A673 (cell line): Measurements from ENCODE around the gene MSI2. TPM values are rescaled to one million over a fixed set of nuclear protein-coding genes. Genes with fewer than 3 reads are reported as not detected.
A peak's percentile ranks its signal among the peaks of the same experiment; 100 is the strongest.

Experiments
- BruUV-seq: library from RNA; stranded (reverse); fragments of 400-500 nt; replicated peaks from 2 replicates; lab custom pipeline; 2021; lab: Mats Ljungman, UMichigan
- CTCF ChIA-PET: fragments of 300-600 bp; sonication (Branson Sonifier 250); formaldehyde crosslinking; loops from one replicate; lab custom pipeline; 2022; ENCODE audit warnings: antibody characterized with exemption; lab: Charles Lee
- POLR2A ChIA-PET: fragments of 300-600 bp; sonication (Branson Sonifier 250); formaldehyde crosslinking; loops from one replicate; lab custom pipeline; 2022; ENCODE audit warnings: antibody characterized with exemption; ENCODE audit not compliant: low non-redundant PET; lab: Charles Lee
- DNase-seq: peaks from one replicate; pipeline ENCODE4 v3.0.0-alpha.2; 2015; ENCODE audit warnings: low spot score
- H3K27ac ChIP-seq: fragments of 200-600 bp; sonication (generic); 2 replicates; pipeline ENCODE4 v1.5.1; 2016; ENCODE audit warnings: mixed run types, low read depth, mild to moderate bottlenecking, mixed read lengths, antibody characterized with exemption, low read length; ENCODE audit not compliant: poor library complexity, severe bottlenecking
- H3K27me3 ChIP-seq: fragments of 200-600 bp; sonication (generic); replicated peaks from 2 replicates; pipeline ENCODE4 v1.6.1; 2017; ENCODE audit warnings: mixed run types, low read depth, mild to moderate bottlenecking, mixed read lengths, antibody characterized with exemption, low read length; ENCODE audit not compliant: insufficient read depth, poor library complexity
- H3K36me3 ChIP-seq: fragments of 200-600 bp; sonication (generic); 2 replicates; pipeline ENCODE4 v1.6.1; 2016; ENCODE audit warnings: mixed run types, mild to moderate bottlenecking, mixed read lengths, antibody characterized with exemption, low read length; ENCODE audit not compliant: insufficient read depth, poor library complexity, severe bottlenecking
- H3K4me1 ChIP-seq: fragments of 200-600 bp; sonication (generic); 2 replicates; pipeline ENCODE4 v1.6.1; 2017; ENCODE audit warnings: mixed run types, mild to moderate bottlenecking, mixed read lengths, antibody characterized with exemption, low read length; ENCODE audit not compliant: insufficient read depth, poor library complexity, severe bottlenecking
- H3K4me3 ChIP-seq: fragments of 200-600 bp; sonication (generic); 2 replicates; pipeline ENCODE4 v1.5.1; 2016; ENCODE audit warnings: low read depth, mixed run types, mild to moderate bottlenecking, mixed read lengths, low read length; ENCODE audit not compliant: poor library complexity, severe bottlenecking
- H3K9me3 ChIP-seq: fragments of 200-600 bp; sonication (generic); 2 replicates; pipeline ENCODE4 v1.6.1; 2016; ENCODE audit warnings: mixed run types, low read depth, mild to moderate bottlenecking, mixed read lengths, antibody characterized with exemption, low read length; ENCODE audit not compliant: poor library complexity, severe bottlenecking
- EZH2 ChIP-seq: fragments of 200-600 bp; sonication (generic); IDR thresholded peaks from 2 replicates; pipeline ENCODE4 v1.6.1; 2017; ENCODE audit warnings: borderline replicate concordance, low read depth, mild to moderate bottlenecking, mixed read lengths, antibody characterized with exemption, low read length; ENCODE audit not compliant: poor library complexity, severe bottlenecking
- intact Hi-C: fragments of 100-400 bp; cut with micrococcal nuclease; formaldehyde crosslinking; loops from one replicate; pipeline ENCODE4 v1.10.0; 2022; ENCODE audit not compliant: unreplicated experiment
- total RNA-seq: library from RNA; stranded (reverse); gene quantifications from 2 replicates; pipeline ENCODE4 v1.2.3, GENCODE V29; 2021
- TF ChIP-seq, protein P1 (sequence below): fragments of 300-800, 200-600 bp; sonication (generic); conservative IDR thresholded peaks from 2 replicates; pipeline ENCODE4 v1.5.1; 2017; ENCODE audit warnings: low read depth, mild to moderate bottlenecking, antibody characterized with exemption, low read length, moderate library complexity, mixed read lengths

The MSI2 gene
- total RNA-seq, 1 experiment from 2014 or later: 108 TPM

DNA sequence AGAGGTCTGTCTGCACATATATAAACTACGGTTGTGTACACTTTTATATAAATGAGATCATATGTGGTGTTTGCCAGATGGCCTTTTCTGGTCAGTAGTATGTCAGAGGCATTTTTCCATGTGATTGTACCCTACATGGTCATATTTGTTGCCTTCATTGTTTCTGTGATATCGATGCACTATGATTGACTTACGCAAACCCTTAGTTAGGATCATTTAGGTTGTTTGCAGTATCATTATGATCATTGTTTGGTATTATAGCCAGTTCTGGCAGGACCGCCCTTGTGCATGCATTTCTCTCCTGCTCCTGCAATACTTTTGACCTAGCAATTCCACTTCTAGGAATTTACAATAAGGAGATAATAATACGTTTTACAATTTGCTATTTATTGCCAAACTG lies 169.1 kb downstream of the MSI2 start:
- H3K4me3 ChIP-seq: no peak overlapping the region
- TF ChIP-seq EZH2: no peak
- TF ChIP-seq, protein P1, sequence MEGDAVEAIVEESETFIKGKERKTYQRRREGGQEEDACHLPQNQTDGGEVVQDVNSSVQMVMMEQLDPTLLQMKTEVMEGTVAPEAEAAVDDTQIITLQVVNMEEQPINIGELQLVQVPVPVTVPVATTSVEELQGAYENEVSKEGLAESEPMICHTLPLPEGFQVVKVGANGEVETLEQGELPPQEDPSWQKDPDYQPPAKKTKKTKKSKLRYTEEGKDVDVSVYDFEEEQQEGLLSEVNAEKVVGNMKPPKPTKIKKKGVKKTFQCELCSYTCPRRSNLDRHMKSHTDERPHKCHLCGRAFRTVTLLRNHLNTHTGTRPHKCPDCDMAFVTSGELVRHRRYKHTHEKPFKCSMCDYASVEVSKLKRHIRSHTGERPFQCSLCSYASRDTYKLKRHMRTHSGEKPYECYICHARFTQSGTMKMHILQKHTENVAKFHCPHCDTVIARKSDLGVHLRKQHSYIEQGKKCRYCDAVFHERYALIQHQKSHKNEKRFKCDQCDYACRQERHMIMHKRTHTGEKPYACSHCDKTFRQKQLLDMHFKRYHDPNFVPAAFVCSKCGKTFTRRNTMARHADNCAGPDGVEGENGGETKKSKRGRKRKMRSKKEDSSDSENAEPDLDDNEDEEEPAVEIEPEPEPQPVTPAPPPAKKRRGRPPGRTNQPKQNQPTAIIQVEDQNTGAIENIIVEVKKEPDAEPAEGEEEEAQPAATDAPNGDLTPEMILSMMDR: no peak
- H3K27ac ChIP-seq: peak overlapping the region; percentile 77
- no peaks in the 10 kb centered on the region for H3K9me3 ChIP-seq
- DNase-seq: no peak
- peaks cover 59% of the 10 kb centered on the region for H3K4me1 ChIP-seq
- BruUV-seq: no TSS peak
- intact Hi-C loops: loop anchor here (10.0 kb wide), 2 partner anchors 119 to 389 kb away; no protein-coding TSS in a partner anchor
- ChIA-PET CTCF (no interaction called here), POLR2A (no interaction called here)
- no peaks in the 10 kb centered on the region for H3K36me3 ChIP-seq
- H3K27me3 ChIP-seq: no peaks in the 10 kb centered on the region

DNA sequence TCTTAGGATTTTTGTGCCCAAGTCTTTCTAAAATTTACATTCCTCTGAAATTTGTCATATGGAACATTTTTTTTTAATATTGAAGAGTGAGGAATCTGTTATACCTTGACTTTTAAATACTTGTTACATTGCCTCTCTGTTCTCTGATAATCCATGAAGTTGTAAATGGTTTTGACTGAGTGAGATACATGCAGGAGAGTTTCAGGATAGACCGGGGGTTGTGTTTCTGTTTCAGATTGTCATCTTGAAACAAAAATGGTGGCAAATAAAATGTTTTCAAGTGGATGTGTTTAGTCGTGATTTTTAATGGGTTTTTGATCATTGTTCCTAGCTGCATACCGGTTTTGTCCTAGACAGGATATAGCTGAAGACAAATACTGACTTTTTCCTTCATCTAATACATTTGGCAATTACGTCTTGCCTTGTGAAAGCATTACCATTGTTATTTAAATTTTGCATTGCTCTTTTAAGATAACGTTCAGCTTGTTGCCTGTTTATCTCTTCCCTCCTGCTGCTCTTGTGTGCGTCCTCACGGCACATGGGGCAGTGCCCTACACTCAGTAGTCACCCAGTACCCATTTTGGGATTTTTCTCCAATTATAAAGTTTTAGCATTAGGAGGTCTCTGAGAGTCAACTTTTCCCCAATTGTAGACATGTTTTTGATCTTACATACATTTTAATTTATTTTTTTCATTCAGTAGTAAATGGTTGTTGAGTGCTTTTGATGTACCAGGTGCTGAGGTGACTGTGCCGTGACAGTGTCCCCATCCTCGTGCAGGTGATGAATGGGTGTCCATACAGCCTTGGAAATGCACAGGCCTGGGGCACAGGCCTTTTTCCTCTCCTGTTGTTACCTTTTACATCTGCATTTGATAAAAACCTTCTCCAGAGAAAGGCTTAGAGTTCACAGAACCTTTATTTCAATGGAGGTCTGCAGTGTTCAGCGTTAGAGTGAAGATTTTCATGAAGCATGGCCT lies 169.9 kb downstream of the MSI2 start:
- Histone ChIP-seq H3K27me3 (no peaks in the 10 kb centered on the region), H3K9me3 (no peaks in the 10 kb centered on the region), H3K4me1 (peaks cover 58% of the 10 kb centered on the region), H3K36me3 (no peaks in the 10 kb centered on the region), H3K27ac (peak overlapping the region; percentile 77), H3K4me3 (no peak overlapping the region)
- intact Hi-C loops: loop anchor here (10.0 kb wide), 2 partner anchors 119 to 389 kb away; no protein-coding TSS in a partner anchor
- no TSS peak for BruUV-seq
- DNase-seq: peak; percentile 49
- TF ChIP-seq, protein P1: no peak
- no peak for TF ChIP-seq EZH2
- POLR2A ChIA-PET: no interaction called here
- CTCF ChIA-PET: no interaction called here

DNA sequence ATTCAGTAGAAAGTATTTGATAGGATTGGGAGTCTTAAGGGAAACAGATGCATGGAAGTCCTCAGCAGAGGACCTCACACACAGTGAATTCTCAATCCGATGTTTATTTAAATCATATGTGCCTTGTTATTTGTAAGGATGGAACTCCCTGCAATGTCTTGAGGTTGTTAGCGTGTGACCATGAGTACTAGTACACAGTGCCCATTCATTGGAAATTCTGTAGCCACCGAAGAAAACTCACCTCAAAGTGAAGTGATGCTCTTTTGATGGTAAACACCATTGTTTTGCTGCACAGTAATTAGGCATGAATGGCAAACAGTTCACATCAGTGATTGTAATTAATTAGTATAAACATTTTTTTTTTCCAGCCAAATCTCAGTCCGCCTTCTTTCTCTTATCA lies 173.6 kb downstream of the MSI2 start:
- H3K9me3 ChIP-seq: no peaks in the 10 kb centered on the region
- TF ChIP-seq EZH2: no peak
- TF ChIP-seq, protein P1: no peak
- no peak for DNase-seq
- intact Hi-C loops: loop anchor here (10.0 kb wide), 2 partner anchors 115 to 385 kb away; no protein-coding TSS in a partner anchor
- H3K27ac ChIP-seq: no peak overlapping the region
- BruUV-seq: no TSS peak
- H3K4me1 ChIP-seq: peaks cover 32% of the 10 kb centered on the region
- ChIA-PET CTCF (no interaction called here), POLR2A (no interaction called here)
- no peaks in the 10 kb centered on the region for H3K27me3 ChIP-seq
- no peak overlapping the region for H3K4me3 ChIP-seq
- H3K36me3 ChIP-seq: no peaks in the 10 kb centered on the region
